Measurements from ENCODE around the gene SYNE1.
"Not testable (repeated sequence)": the region's sequence is repeated elsewhere in the genome, so short reads cannot be mapped to it uniquely, and the experiment has no call there.

The SYNE1 gene

GRCh38 chr6:152372945-152373344 is 264.2 kb downstream of the SYNE1 start:
- DNase-seq (ENCODE audit: low read depth, low spot score), result no peak

GRCh38 chr6:152371775-152372174 is 265.4 kb downstream of the SYNE1 start:
- DNase-seq (ENCODE audit: low read depth, low spot score), result no peak

- no peak for DNase-seq (ENCODE audit: low read depth, low spot score)
Measured at GRCh38 chr6:152368751-152369624, 268.2 kb downstream of the SYNE1 start.

- DNase-seq (ENCODE audit: low read depth, low spot score), result no peak
Measured at GRCh38 chr6:152364866-152365265, 272.3 kb downstream of the SYNE1 start.

- no peak for DNase-seq (ENCODE audit: low read depth, low spot score)
Measured at GRCh38 chr6:152360034-152360433, 277.1 kb downstream of the SYNE1 start.

- no peak for DNase-seq (ENCODE audit: low read depth, low spot score)
Measured at GRCh38 chr6:152356662-152357061, 280.5 kb downstream of the SYNE1 start.

GRCh38 chr6:152356016-152356415 is 281.1 kb downstream of the SYNE1 start:
- no peak for DNase-seq (ENCODE audit: low read depth, low spot score)

GRCh38 chr6:152355166-152355565 is 282.0 kb downstream of the SYNE1 start:
- DNase-seq (ENCODE audit: low read depth, low spot score), result no peak

- DNase-seq (ENCODE audit: low read depth, low spot score), result no peak
Measured at GRCh38 chr6:152353440-152353839, 283.7 kb downstream of the SYNE1 start.

- no peak for DNase-seq (ENCODE audit: low read depth, low spot score)
Measured at GRCh38 chr6:152351742-152352141, 285.4 kb downstream of the SYNE1 start.

- no peak for DNase-seq (ENCODE audit: low read depth, low spot score)
Measured at GRCh38 chr6:152351110-152351509, 286.1 kb downstream of the SYNE1 start.

- no peak for DNase-seq (ENCODE audit: low read depth, low spot score)
Measured at GRCh38 chr6:152348116-152348515, 289.0 kb downstream of the SYNE1 start.

GRCh38 chr6:152343735-152344360 is 293.3 kb downstream of the SYNE1 start:
- DNase-seq (ENCODE audit: low read depth, low spot score), result no peak

GRCh38 chr6:152341596-152341995 is 295.6 kb downstream of the SYNE1 start:
- no peak for DNase-seq (ENCODE audit: low read depth, low spot score)

GRCh38 chr6:152338335-152339125 is 298.6 kb downstream of the SYNE1 start:
- peak; percentile 10 for DNase-seq (ENCODE audit: low read depth, low spot score)

GRCh38 chr6:152334555-152334954 is 302.6 kb downstream of the SYNE1 start:
- DNase-seq (ENCODE audit: low read depth, low spot score), result no peak

GRCh38 chr6:152330961-152331360 is 306.2 kb downstream of the SYNE1 start:
- DNase-seq (ENCODE audit: low read depth, low spot score), result no peak

- DNase-seq (ENCODE audit: low read depth, low spot score), result no peak
Measured at GRCh38 chr6:152329638-152330448, 307.3 kb downstream of the SYNE1 start.

- not testable (repeated sequence) for DNase-seq (ENCODE audit: low read depth, low spot score)
Measured at GRCh38 chr6:152328200-152328599, 309.0 kb downstream of the SYNE1 start.

GRCh38 chr6:152323376-152323775 is 313.8 kb downstream of the SYNE1 start:
- DNase-seq (ENCODE audit: low read depth, low spot score), result no peak

- DNase-seq (ENCODE audit: low read depth, low spot score), result no peak
Measured at GRCh38 chr6:152318278-152318677, 318.9 kb downstream of the SYNE1 start.
